Uterus (tissue), 4 donors: ENCODE measurements around the gene THAP11. TPM values are rescaled to one million over a fixed set of nuclear protein-coding genes. Genes with fewer than 3 reads are reported as not detected.

Source experiments
- DNase-seq, 2 donors: peaks; one replicate each; pipeline ENCODE4 v3.0.0-alpha.2; 2019 to 2020
- H3K27ac ChIP-seq, 2 donors: fragments of 200-600 bp; sonication (generic); 1 replicate in 1 of 2; 2 replicates in 1 of 2; pipeline ENCODE4 v1.5.1; 2016 to 2018
- H3K27me3 ChIP-seq, 2 donors: fragments of 200-600 bp; sonication (generic); one replicate each; pipeline ENCODE4 v1.5.1; 2018 to 2019; ENCODE audit warnings: control low read depth in 1 of 2
- H3K36me3 ChIP-seq, 2 donors: fragments of 200-600 bp; sonication (generic); one replicate each; pipeline ENCODE4 v1.5.1; 2019; ENCODE audit warnings: control low read depth in 1 of 2
- H3K4me1 ChIP-seq, 2 donors: fragments of 200-600 bp; sonication (generic); one replicate each; pipeline ENCODE4 v1.5.1; 2018 to 2019; ENCODE audit warnings: control low read depth in 1 of 2
- H3K4me3 ChIP-seq, 2 donors: fragments of 200-600 bp; sonication (generic); 1 replicate in 1 of 2; 2 replicates in 1 of 2; pipeline ENCODE4 v1.5.1; 2018 to 2019; ENCODE audit warnings: mild to moderate bottlenecking in 1 of 2
- H3K9me3 ChIP-seq, 2 donors: fragments of 200-600 bp; sonication (generic); one replicate each; pipeline ENCODE4 v1.5.1; 2019; ENCODE audit warnings: control low read depth in 1 of 2
- POLR2A ChIP-seq, 2 donors: fragments of 450-650 bp; IDR thresholded peaks; one replicate each; pipeline ENCODE4 v1.6.1; 2016; ENCODE audit warnings: antibody characterized with exemption in 2 of 2, mild to moderate bottlenecking in 1 of 2, moderate library complexity in 1 of 2
- intact Hi-C: fragments of 100-400 bp; cut with DNase I; formaldehyde crosslinking; loops from one replicate; pipeline ENCODE4 v1.15.1; 2023; ENCODE audit warnings: low total_unique reads
- total RNA-seq, 4 donors: library from RNA; depleted of rRNA in 3 of 4; stranded (reverse); fragments of >200 nt in 3 of 4; gene quantifications; one replicate each; pipeline versions ENCODE4 v1.1.0 to v1.2.4, GENCODE V29; 2014 to 2023
- TF ChIP-seq, protein P1 (sequence below), 4 experiments: fragments of 200-600 bp in 2 of 4; fragments of 450-650 bp in 2 of 4; sonication (generic) in 2 of 4; IDR thresholded peaks; one replicate each; pipeline ENCODE4 v1.5.1; 2016 to 2019; ENCODE audit warnings: antibody characterized with exemption in 4 of 4, mild to moderate bottlenecking in 2 of 4, moderate library complexity in 1 of 4
- donor health status: DM: yes; HTN: yes; CAD: no.

Gene THAP11
- total RNA-seq, 4 donors from 2014 or later, result 43.3 to 105 (median 57.6) TPM

DNA sequence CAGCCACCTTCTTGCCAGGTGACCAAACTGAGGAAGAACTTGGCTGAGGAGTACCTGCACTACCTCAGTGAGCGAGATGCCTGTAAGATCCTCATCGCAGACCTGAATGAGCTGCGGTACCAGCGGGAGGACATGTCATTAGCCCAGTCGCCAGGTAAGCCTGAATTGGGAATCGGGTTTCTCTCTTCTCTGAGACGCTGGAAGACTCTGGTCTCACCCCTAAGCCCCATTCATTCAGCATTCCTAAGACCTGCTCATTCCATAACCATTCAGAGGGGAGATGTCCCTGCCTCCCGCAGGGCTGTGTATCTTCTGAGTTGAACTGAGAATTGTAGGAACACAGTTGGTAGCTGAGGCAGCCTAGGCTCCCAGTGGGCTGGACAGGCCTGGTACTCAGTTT lies 17.0 kb upstream of the THAP11 start:
- H3K4me1 ChIP-seq, result no peaks in the 10 kb centered on the region
- H3K4me3 ChIP-seq, result no peak overlapping the region
- no peaks in the 10 kb centered on the region for H3K27me3 ChIP-seq
- no peaks in the 10 kb centered on the region for H3K9me3 ChIP-seq
- no peak overlapping the region for H3K27ac ChIP-seq
- H3K36me3 ChIP-seq, result no peaks in the 10 kb centered on the region
- intact Hi-C loops, result no loop called here
- DNase-seq, result no peak
- no peak for TF ChIP-seq POLR2A (IDR thresholded peaks at IDR 0.05)
- TF ChIP-seq, protein P1, sequence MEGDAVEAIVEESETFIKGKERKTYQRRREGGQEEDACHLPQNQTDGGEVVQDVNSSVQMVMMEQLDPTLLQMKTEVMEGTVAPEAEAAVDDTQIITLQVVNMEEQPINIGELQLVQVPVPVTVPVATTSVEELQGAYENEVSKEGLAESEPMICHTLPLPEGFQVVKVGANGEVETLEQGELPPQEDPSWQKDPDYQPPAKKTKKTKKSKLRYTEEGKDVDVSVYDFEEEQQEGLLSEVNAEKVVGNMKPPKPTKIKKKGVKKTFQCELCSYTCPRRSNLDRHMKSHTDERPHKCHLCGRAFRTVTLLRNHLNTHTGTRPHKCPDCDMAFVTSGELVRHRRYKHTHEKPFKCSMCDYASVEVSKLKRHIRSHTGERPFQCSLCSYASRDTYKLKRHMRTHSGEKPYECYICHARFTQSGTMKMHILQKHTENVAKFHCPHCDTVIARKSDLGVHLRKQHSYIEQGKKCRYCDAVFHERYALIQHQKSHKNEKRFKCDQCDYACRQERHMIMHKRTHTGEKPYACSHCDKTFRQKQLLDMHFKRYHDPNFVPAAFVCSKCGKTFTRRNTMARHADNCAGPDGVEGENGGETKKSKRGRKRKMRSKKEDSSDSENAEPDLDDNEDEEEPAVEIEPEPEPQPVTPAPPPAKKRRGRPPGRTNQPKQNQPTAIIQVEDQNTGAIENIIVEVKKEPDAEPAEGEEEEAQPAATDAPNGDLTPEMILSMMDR (IDR thresholded peaks at IDR 0.05), result no peak

DNA sequence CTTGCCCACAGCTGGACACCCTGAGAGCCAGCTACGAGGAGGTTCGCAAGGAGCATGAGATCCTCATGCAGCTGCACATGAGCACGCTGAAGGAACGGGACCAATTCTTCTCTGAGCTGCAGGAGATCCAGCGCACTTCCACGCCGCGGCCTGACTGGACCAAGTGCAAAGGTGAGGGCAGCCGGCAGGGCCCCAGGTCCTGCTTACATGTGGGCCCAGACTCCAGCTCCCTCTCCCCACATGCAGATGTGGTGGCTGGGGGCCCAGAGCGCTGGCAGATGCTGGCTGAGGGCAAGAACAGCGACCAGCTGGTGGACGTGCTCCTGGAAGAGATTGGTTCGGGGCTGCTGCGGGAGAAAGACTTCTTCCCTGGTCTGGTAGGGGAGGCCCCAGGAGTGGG lies 16.2 kb upstream of the THAP11 start:
- intact Hi-C loops, result no loop called here
- no peak overlapping the region for H3K4me3 ChIP-seq
- TF ChIP-seq, protein P1 (IDR thresholded peaks at IDR 0.05), result no peak
- no peak for TF ChIP-seq POLR2A (IDR thresholded peaks at IDR 0.05)
- H3K9me3 ChIP-seq, result no peaks in the 10 kb centered on the region
- H3K27me3 ChIP-seq, result no peaks in the 10 kb centered on the region
- no peaks in the 10 kb centered on the region for H3K36me3 ChIP-seq
- H3K4me1 ChIP-seq, result no peaks in the 10 kb centered on the region
- no peak for DNase-seq
- H3K27ac ChIP-seq, result no peak overlapping the region

DNA sequence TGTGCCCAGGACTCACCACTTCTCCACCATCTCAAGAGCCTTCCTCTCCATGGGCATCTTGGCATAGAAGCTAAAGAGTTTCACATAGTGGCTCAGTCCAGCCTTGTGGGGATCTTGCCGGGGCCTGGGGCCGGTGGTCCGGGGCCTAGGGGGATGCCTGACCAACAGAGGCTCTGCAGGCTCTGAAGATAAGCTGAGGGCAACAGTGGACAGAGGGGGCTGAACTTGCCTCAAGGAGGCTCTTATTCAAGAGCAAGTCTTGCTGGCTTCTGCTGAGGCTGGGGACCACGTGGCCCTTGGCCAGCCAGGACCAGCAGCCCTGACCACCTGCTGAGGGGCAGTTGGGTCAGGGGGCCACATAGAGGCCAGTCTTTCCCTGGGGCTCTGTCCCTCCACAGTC lies 13.5 kb upstream of the THAP11 start:
- Histone ChIP-seq H3K36me3 (no peaks in the 10 kb centered on the region), H3K27me3 (no peaks in the 10 kb centered on the region), H3K9me3 (no peaks in the 10 kb centered on the region), H3K4me1 (no peaks in the 10 kb centered on the region), H3K27ac (no peak overlapping the region), H3K4me3 (no peak overlapping the region)
- no peak for TF ChIP-seq POLR2A (IDR thresholded peaks at IDR 0.05)
- TF ChIP-seq, protein P1 (IDR thresholded peaks at IDR 0.05), result no peak
- intact Hi-C loops, result no loop called here
- DNase-seq, result no peak

DNA sequence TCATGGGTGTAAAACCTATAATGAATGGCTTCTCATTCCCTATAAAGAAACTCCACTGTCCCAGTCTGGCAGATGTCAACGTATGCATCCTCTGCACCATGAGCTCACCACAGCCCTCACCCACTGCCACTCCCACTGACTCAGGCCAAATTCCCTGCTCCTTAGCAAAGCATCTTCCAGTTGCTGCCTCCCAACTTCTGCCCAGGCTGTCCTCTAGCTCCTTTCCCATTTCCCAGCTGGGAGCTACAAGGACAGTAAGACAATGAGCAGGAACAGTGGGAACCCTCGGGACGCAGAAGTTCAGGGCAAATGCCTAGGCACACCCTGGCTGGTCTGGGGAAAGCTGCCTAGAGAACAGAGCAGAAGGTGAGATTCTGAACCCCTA lies 9.1 kb upstream of the THAP11 start:
- intact Hi-C loops, result no loop called here
- Histone ChIP-seq H3K27ac (peak overlapping the region; percentile 69 to 87), H3K4me3 (peak overlapping the region; percentile 89 to 93)

DNA sequence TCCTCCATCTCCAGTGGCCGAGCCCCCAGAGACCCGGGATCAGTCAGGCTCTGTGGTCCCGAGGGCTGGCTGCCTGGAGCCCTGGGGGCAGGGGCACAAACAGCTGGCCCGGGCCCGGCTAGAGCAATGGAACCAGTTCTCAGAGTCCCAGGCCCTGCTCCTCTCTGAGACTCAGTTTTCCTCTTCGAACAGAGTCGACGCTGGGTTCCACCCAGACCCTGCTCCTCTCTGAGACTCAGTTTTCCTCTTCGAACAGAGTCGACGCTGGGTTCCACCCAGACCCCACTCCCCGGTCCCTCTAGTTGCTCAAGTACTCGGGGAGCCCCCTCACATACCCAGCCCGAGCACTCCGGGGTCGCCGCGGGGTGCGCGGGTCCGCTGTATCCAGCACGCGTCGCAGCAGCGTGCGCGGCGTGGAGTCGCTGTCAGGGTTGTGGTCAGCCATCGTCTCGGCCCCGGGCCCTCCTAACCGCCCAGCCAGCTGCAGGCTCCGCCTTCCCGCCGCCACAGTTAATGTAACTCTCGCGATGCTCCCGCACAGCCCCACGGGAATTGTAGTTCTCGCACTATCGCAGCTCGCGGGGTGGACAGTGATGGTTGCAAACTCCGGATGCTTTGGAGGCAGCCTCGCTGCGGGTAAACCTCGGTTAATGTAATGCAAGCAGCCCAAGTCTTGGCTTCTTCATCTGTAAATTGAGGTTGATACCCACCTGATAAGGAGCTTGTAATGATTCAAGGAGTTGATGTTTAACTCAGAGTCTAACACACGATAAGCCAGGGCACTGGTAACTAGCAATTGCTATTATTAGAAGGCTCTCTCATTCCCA lies 8.5 kb upstream of the THAP11 start:
- TF ChIP-seq, protein P1 (IDR thresholded peaks at IDR 0.05), result peak in 2 of 4 experiments; percentile 5 to 28
- peak; percentile 57 to 75 for TF ChIP-seq POLR2A (IDR thresholded peaks at IDR 0.05)
- intact Hi-C loops, result no loop called here
- no peaks in the 10 kb centered on the region for H3K4me1 ChIP-seq
- peak overlapping the region; percentile 69 to 87 for H3K27ac ChIP-seq
- H3K36me3 ChIP-seq, result no peaks in the 10 kb centered on the region
- H3K9me3 ChIP-seq, result no peaks in the 10 kb centered on the region
- no peaks in the 10 kb centered on the region for H3K27me3 ChIP-seq
- H3K4me3 ChIP-seq, result peak overlapping the region; percentile 89 to 93
- DNase-seq, result peak; percentile 95 to 96

More for the DNA sequence above, 9.1 kb upstream of the THAP11 start:
- H3K36me3 ChIP-seq, result no peaks in the 10 kb centered on the region
- no peaks in the 10 kb centered on the region for H3K4me1 ChIP-seq
- no peak for DNase-seq
- H3K27me3 ChIP-seq, result no peaks in the 10 kb centered on the region
- TF ChIP-seq, protein P1 (IDR thresholded peaks at IDR 0.05), result no peak
- TF ChIP-seq POLR2A (IDR thresholded peaks at IDR 0.05), result no peak
- no peaks in the 10 kb centered on the region for H3K9me3 ChIP-seq
